Stimulated activated CD8-positive, alpha-beta memory T cell treated with anti-CD3 and anti-CD28 coated beads, Interleukin-15, amount 100 ng/mL, for 48 hours (primary cell): ENCODE measurements around the gene FGF5.

Experiments
- DNase-seq, 2 donors: peaks; one replicate each; pipeline ENCODE4 v3.0.0-alpha.2; 2020; ENCODE audit warnings: low read depth in 2 of 2

The FGF5 gene

GRCh38 chr4:80335554-80336358 is 69.3 kb downstream of the FGF5 start, which contains the start of gene CFAP299:
Gene CFAP299 (plus strand): TSS chr4:80335730.
- peak; percentile 41 to 43 for DNase-seq

DNA sequence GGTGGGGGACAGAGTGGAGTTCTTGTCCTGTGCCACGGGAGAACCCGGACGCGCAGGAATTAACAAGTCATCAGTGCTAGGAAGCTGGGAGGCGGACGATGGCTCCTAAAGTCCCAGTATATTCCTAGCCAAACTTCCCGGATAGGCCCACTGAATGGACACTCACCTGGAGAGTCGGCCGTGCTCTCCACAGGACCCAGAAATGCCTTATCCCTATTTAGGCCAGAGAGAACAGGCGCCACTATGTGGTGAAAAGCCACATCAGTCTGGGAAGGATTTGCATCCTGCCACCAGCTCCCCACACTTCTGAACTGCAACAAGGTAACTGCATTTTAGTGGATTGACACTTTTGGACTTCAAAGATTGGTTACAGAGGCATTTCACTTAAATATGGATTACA is 70.1 kb downstream of the FGF5 start:
- no peak for DNase-seq

GRCh38 chr4:80340036-80340435 is 73.6 kb downstream of the FGF5 start:
- DNase-seq = no peak
